HepG2 (cell line): ENCODE measurements around the gene PLXDC2. TPM values are rescaled to one million over a fixed set of nuclear protein-coding genes. Genes with fewer than 3 reads are reported as not detected.

Experiments used
- ATAC-seq: fragments of 200-7000 bp; cut with Tn5 transposase; 3 replicates; pipeline ENCODE4 v1.9.1; 2020; ENCODE audit warnings: mild to moderate bottlenecking, moderate library complexity
- BruUV-seq: library from RNA; stranded (reverse); fragments of 400-500 nt; replicated peaks from 2 replicates; lab custom pipeline; 2021; lab: Mats Ljungman, UMichigan
- CTCF ChIA-PET: fragments of 300-600 bp; formaldehyde crosslinking; extraction: SDS; loops from one replicate; lab custom pipeline; 2021; ENCODE audit warnings: low total read pairs, inconsistent platforms, low intra/inter-chr PET ratio; lab: Yijun Ruan, JAX
- POLR2A ChIA-PET: fragments of 350-600 bp; sonication (Branson Sonifier 250); formaldehyde crosslinking; loops from one replicate; lab custom pipeline; 2020; ENCODE audit warnings: antibody characterized with exemption, inconsistent platforms; lab: Yijun Ruan, JAX
- DNase-seq: peaks from one replicate; pipeline ENCODE4 v3.0.0-alpha.2; 2015; ENCODE audit warnings: low spot score
- FAIRE-seq: peaks from 3 replicates; lab custom pipeline; 2011; peaks lifted over from hg19 to GRCh38; lab: Jason Lieb, UNC
- H2AFZ ChIP-seq: one replicate; pipeline ENCODE4 v1.6.1; 2011; ENCODE audit warnings: low read length, inconsistent platforms
- H3K27ac ChIP-seq: fragments of 300-600 bp; 3 replicates; pipeline ENCODE4 v1.8.0; 2011; ENCODE audit warnings: mixed run types, mild to moderate bottlenecking, mixed read lengths, low read length, inconsistent platforms; ENCODE audit not compliant: insufficient read depth; ENCODE audit errors: extremely low read length
- H3K27me3 ChIP-seq, 2 experiments: fragments of 200-600 bp in 1 of 2; 2 replicates in 1 of 2; 3 replicates in 1 of 2; pipeline versions ENCODE4 v1.6.0 to v1.8.0; 2011; ENCODE audit warnings: low read length in 2 of 2, mild to moderate bottlenecking in 2 of 2, moderate library complexity in 2 of 2, inconsistent platforms in 1 of 2; ENCODE audit not compliant: insufficient read depth in 2 of 2, control insufficient read depth in 1 of 2
- H3K36me3 ChIP-seq, 2 experiments: fragments of 200-600 bp in 1 of 2; replicated peaks in 1 of 2; 2 replicates in 1 of 2; 3 replicates in 1 of 2; pipeline versions ENCODE4 v1.5.1 to v1.8.0; 2011; ENCODE audit warnings: low read length in 2 of 2, inconsistent platforms in 1 of 2; ENCODE audit not compliant: insufficient read depth in 2 of 2, control insufficient read depth in 1 of 2
- H3K4me1 ChIP-seq: 2 replicates; pipeline ENCODE4 v1.5.1; 2012; ENCODE audit warnings: low read length, inconsistent platforms; ENCODE audit not compliant: insufficient read depth
- H3K4me2 ChIP-seq: 2 replicates; pipeline ENCODE4 v1.6.0; 2011; ENCODE audit warnings: low read depth, low read length, inconsistent platforms
- H3K4me3 ChIP-seq, 3 experiments: fragments of 200-600 bp in 1 of 3; sonication (generic), shearing (Covaris generic) in 1 of 3; replicated peaks in 1 of 3; 2 replicates each; pipeline ENCODE4 v1.5.1; 2011 to 2016; ENCODE audit warnings: low read length in 3 of 3, inconsistent platforms in 2 of 3, low read depth in 2 of 3, mild to moderate bottlenecking in 2 of 3, control low read depth in 1 of 3, mixed read lengths in 1 of 3; ENCODE audit not compliant: insufficient read depth in 1 of 3
- H3K79me2 ChIP-seq: one replicate; pipeline ENCODE4 v1.6.1; 2011; ENCODE audit warnings: low read length, inconsistent platforms; ENCODE audit not compliant: insufficient read depth
- H3K9ac ChIP-seq: 2 replicates; pipeline ENCODE4 v1.6.0; 2011; ENCODE audit warnings: mild to moderate bottlenecking, low read depth, low read length, inconsistent platforms; ENCODE audit not compliant: insufficient read depth
- H3K9me3 ChIP-seq: 2 replicates; pipeline ENCODE4 v1.5.1; 2012; ENCODE audit warnings: mild to moderate bottlenecking, low read length
- H4K20me1 ChIP-seq: 2 replicates; pipeline ENCODE4 v1.6.0; 2011; ENCODE audit warnings: inconsistent platforms, mild to moderate bottlenecking, low read length, moderate library complexity; ENCODE audit not compliant: insufficient read depth
- ARID3A ChIP-seq: IDR thresholded peaks from 2 replicates; pipeline ENCODE4 v1.6.1; 2012; ENCODE audit warnings: low read depth, low read length, improper control_type of control experiment
- STAT5B ChIP-seq: sonication (generic); formaldehyde crosslinking; IDR thresholded peaks from 2 replicates; pipeline ENCODE4 v1.4.0; 2020; ENCODE audit warnings: missing genetic modification reagents
- ZNF296 ChIP-seq: sonication (generic); formaldehyde crosslinking; conservative IDR thresholded peaks from 2 replicates; pipeline ENCODE4 v1.5.0; 2020; ENCODE audit warnings: mild to moderate bottlenecking, missing genetic modification reagents
- ZNF3 ChIP-seq: IDR thresholded peaks from 2 replicates; pipeline ENCODE4 v1.7.0; 2017; ENCODE audit warnings: inconsistent platforms
- ZNF326 ChIP-seq: sonication (generic); formaldehyde crosslinking; IDR thresholded peaks from 2 replicates; pipeline ENCODE4 v1.4.0; 2020; ENCODE audit warnings: missing genetic modification reagents, borderline replicate concordance
- ZNF546 ChIP-seq: sonication (generic); formaldehyde crosslinking; conservative IDR thresholded peaks from 2 replicates; pipeline ENCODE4 v1.8.1; 2023; ENCODE audit warnings: mild to moderate bottlenecking, missing genetic modification reagents
- WGBS: methylation state at CpG from one replicate; pipeline ENCODE4 v1.1.6; 2017; ENCODE audit warnings: low lambda C conversion rate; 5-methylcytosine and 5-hydroxymethylcytosine counted together
- in situ Hi-C: cut with HindIII; loops from 2 replicates; pipeline ENCODE4 v1.10.0; 2017; ENCODE audit warnings: low pct_unique_long_range_greater_than_20kb; ENCODE audit not compliant: extremely low pct_ligation_motif_present
- intact Hi-C: fragments of 100-400 bp; cut with micrococcal nuclease; formaldehyde crosslinking; loops from one replicate; pipeline ENCODE4 v1.10.0; 2022; ENCODE audit not compliant: unreplicated experiment
- polyA plus RNA-seq, 8 experiments: library from polyadenylated mRNA; depleted of rRNA in 3 of 8; stranded (reverse) in 7 of 8; unstranded in 1 of 8; fragments of >200 nt; fragmentation: Illumina TruSeq in 4 of 8; extraction: Trizol in 4 of 8; gene quantifications; 2 replicates each; pipeline versions ENCODE4 v1.2.1 to v1.2.3, GENCODE V29; 2011 to 2016; ENCODE audit warnings: low read depth in 4 of 8, missing spikeins in 1 of 8, mixed read lengths in 1 of 8; ENCODE audit not compliant: insufficient read depth in 1 of 8
- total RNA-seq, 5 experiments: library from RNA; depleted of rRNA; stranded (reverse); fragments of >200 nt; fragmentation: Illumina TruSeq; extraction: Trizol; gene quantifications; 2 replicates each; pipeline ENCODE4 v1.2.3, GENCODE V29; 2016; ENCODE audit warnings: low read depth in 1 of 5
- TF ChIP-seq, protein P1 (sequence below): sonication (generic); formaldehyde crosslinking; IDR thresholded peaks from 2 replicates; pipeline ENCODE4 v1.9.0; 2022; ENCODE audit warnings: missing genetic modification reagents, mild to moderate bottlenecking, borderline replicate concordance
- TF ChIP-seq, protein P2 (sequence below): sonication (generic); formaldehyde crosslinking; IDR thresholded peaks from one replicate; pipeline ENCODE4 v1.5.1; 2020; ENCODE audit warnings: mild to moderate bottlenecking, missing genetic modification reagents; ENCODE audit errors: not compliant biosample characterization

PLXDC2 gene
- total and polyA plus RNA-seq, 2 of the 13 experiments (the other 11 are each of a cell fraction or from before 2014, with no cell fraction given): 2.1 to 2.4 TPM

DNA sequence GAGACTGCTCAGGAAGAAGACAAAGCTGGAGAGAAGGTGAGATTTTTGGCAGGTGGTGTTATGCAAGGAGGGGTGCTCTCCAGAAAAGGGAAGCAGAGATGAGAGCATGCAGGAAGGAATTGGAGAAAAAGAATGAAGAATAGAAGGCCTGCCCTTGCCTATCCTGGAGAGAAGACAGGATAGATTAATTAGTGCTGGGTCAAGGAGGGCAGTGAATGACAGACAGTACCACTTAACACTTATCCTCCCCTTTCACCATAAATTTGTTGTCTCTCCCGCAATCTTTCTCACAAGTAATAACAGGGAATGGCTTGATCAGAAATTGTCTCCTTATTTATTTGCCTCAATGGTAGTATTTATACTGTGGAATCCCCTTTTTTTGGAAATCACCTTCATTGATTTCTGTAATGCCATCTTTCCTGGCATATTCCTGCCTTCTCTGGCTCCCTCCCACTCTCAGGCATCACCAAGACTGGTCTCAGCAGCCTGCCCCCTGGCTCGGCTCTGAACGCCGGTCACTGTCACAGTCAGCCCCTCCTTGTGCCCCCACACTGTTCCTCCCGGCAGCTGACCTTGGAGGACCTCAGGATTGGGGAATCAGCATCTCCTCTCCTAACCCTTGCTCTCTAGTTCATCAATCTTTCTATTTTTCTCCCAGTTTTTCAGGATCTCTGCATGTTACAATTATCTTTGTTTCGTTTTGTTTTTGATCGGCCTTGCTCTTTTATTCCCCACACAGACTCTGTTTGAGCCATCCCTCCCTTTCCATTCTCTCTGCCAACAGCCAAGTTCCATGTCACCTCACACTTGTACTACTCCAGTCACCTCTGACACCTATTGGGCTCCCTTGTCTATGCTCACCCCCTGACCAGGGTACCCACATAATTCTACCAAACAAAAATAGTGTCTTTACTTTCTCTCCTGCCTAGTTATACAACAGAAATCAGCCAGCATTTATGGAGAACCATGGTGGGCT, 294.2 kb downstream of the PLXDC2 start:
- H3K27ac ChIP-seq: no peak overlapping the region
- H3K4me2 ChIP-seq: no peak overlapping the region
- no peaks in the 10 kb centered on the region for H3K9me3 ChIP-seq
- H2AFZ ChIP-seq: no peak overlapping the region
- H4K20me1 ChIP-seq: no peaks in the 10 kb centered on the region
- ChIA-PET POLR2A (no interaction called here), CTCF (no interaction called here)
- BruUV-seq: no TSS peak
- intact Hi-C loops (no loop called here), in situ Hi-C loops (no loop called here)
- H3K9ac ChIP-seq: no peak overlapping the region
- no peak overlapping the region for H3K4me3 ChIP-seq
- H3K4me1 ChIP-seq: peaks cover 10% of the 10 kb centered on the region; the same call in 1 of the 2 replicates
- H3K36me3 ChIP-seq: no peaks in the 10 kb centered on the region
- ATAC-seq: no peak
- DNase-seq: no peak
- no peaks in the 10 kb centered on the region for H3K27me3 ChIP-seq
- FAIRE-seq: no peak
- H3K79me2 ChIP-seq: no peaks in the 10 kb centered on the region
- 29% methylated on average over 7 of the region's 7 CpGs for WGBS
- TF ChIP-seq ZNF326 (CRISPR knock-in tag): no peak
- no peak for TF ChIP-seq STAT5B
- TF ChIP-seq, protein P1, sequence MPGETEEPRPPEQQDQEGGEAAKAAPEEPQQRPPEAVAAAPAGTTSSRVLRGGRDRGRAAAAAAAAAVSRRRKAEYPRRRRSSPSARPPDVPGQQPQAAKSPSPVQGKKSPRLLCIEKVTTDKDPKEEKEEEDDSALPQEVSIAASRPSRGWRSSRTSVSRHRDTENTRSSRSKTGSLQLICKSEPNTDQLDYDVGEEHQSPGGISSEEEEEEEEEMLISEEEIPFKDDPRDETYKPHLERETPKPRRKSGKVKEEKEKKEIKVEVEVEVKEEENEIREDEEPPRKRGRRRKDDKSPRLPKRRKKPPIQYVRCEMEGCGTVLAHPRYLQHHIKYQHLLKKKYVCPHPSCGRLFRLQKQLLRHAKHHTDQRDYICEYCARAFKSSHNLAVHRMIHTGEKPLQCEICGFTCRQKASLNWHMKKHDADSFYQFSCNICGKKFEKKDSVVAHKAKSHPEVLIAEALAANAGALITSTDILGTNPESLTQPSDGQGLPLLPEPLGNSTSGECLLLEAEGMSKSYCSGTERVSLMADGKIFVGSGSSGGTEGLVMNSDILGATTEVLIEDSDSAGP (CRISPR knock-in tag): no peak
- TF ChIP-seq, protein P2, sequence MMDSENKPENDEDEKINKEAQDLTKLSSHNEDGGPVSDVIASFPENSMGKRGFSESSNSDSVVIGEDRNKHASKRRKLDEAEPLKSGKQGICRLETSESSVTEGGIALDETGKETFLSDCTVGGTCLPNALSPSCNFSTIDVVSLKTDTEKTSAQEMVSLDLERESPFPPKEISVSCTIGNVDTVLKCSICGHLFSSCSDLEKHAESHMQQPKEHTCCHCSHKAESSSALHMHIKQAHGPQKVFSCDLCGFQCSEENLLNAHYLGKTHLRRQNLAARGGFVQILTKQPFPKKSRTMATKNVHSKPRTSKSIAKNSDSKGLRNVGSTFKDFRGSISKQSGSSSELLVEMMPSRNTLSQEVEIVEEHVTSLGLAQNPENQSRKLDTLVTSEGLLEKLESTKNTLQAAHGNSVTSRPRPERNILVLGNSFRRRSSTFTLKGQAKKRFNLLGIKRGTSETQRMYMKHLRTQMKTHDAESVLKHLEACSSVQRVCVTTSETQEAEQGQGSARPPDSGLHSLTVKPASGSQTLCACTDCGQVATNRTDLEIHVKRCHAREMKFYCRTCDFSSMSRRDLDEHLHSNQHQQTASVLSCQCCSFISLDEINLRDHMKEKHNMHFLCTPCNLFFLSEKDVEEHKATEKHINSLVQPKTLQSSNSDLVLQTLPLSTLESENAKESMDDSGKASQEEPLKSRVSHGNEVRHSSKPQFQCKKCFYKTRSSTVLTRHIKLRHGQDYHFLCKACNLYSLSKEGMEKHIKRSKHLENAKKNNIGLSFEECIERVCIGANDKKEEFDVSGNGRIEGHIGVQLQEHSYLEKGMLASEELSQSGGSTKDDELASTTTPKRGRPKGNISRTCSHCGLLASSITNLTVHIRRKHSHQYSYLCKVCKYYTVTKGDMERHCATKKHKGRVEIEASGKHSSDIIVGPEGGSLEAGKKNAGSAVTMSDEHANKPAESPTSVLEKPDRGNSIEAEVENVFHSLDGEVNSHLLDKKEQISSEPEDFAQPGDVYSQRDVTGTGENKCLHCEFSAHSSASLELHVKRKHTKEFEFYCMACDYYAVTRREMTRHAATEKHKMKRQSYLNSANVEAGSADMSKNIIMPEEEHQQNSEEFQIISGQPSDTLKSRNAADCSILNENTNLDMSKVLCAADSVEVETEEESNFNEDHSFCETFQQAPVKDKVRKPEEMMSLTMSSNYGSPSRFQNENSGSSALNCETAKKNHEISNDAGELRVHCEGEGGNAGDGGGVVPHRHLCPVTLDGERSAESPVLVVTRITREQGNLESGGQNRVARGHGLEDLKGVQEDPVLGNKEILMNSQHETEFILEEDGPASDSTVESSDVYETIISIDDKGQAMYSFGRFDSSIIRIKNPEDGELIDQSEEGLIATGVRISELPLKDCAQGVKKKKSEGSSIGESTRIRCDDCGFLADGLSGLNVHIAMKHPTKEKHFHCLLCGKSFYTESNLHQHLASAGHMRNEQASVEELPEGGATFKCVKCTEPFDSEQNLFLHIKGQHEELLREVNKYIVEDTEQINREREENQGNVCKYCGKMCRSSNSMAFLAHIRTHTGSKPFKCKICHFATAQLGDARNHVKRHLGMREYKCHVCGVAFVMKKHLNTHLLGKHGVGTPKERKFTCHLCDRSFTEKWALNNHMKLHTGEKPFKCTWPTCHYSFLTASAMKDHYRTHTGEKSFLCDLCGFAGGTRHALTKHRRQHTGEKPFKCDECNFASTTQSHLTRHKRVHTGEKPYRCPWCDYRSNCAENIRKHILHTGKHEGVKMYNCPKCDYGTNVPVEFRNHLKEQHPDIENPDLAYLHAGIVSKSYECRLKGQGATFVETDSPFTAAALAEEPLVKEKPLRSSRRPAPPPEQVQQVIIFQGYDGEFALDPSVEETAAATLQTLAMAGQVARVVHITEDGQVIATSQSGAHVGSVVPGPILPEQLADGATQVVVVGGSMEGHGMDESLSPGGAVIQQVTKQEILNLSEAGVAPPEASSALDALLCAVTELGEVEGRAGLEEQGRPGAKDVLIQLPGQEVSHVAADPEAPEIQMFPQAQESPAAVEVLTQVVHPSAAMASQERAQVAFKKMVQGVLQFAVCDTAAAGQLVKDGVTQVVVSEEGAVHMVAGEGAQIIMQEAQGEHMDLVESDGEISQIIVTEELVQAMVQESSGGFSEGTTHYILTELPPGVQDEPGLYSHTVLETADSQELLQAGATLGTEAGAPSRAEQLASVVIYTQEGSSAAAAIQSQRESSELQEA (CRISPR knock-in tag): no peak
- no peak for TF ChIP-seq ZNF3 (CRISPR knock-in tag)
- TF ChIP-seq ZNF296 (CRISPR knock-in tag): no peak
- no peak for TF ChIP-seq ZNF546 (CRISPR knock-in tag)
- TF ChIP-seq ARID3A: no peak
